ENCODE measurements around the gene SMARCAL1. TPM values are rescaled to one million over a fixed set of nuclear protein-coding genes. Genes with fewer than 3 reads are reported as not detected.

The SMARCAL1 gene
- total and polyA plus RNA-seq, 9 donors: 9.0 to 22.7 (median 20.3) TPM

- no peaks in the 10 kb centered on the region for H3K36me3 ChIP-seq (ENCODE audit: control insufficient read depth, insufficient read depth, low read length)
- H3K27ac ChIP-seq (ENCODE audit: low read length): no peak overlapping the region
- no peak for DNase-seq
- 83% methylated on average over 1 of the region's 6 CpGs for WGBS (ENCODE audit: insufficient coverage)
- peaks cover 2% of the 10 kb centered on the region for H3K9me3 ChIP-seq (replicated peaks; ENCODE audit: control insufficient read depth, low read depth, low read length)
- no peaks in the 10 kb centered on the region for H3K27me3 ChIP-seq (ENCODE audit: control insufficient read depth, insufficient read depth, low read length)
- H3K4me1 ChIP-seq (ENCODE audit: control insufficient read depth, insufficient read depth, low read length): no peaks in the 10 kb centered on the region
- H3K4me3 ChIP-seq (ENCODE audit: low read length): no peak overlapping the region
These were observed 20.2 kb upstream of the SMARCAL1 start for GRCh38 chr2:216392018-216392562.

- no peak for DNase-seq
- Histone ChIP-seq H3K36me3 (ENCODE audit: control insufficient read depth, insufficient read depth, low read length) (no peaks in the 10 kb centered on the region), H3K27ac (ENCODE audit: low read length) (no peak overlapping the region), H3K4me1 (ENCODE audit: control insufficient read depth, insufficient read depth, low read length) (no peaks in the 10 kb centered on the region), H3K27me3 (ENCODE audit: control insufficient read depth, insufficient read depth, low read length) (no peaks in the 10 kb centered on the region), H3K4me3 (ENCODE audit: low read length) (no peak overlapping the region), H3K9me3 (replicated peaks; ENCODE audit: control insufficient read depth, low read depth, low read length) (no peaks in the 10 kb centered on the region)
- 83% methylated on average over 11 of the region's 12 CpGs for WGBS (ENCODE audit: insufficient coverage)
These were observed 19.1 kb upstream of the SMARCAL1 start for GRCh38 chr2:216392945-216393840.

- no peaks in the 10 kb centered on the region for H3K27me3 ChIP-seq (ENCODE audit: control insufficient read depth, insufficient read depth, low read length)
- 87% methylated on average over 6 of the region's 6 CpGs for WGBS (ENCODE audit: insufficient coverage)
- H3K4me3 ChIP-seq (ENCODE audit: low read length): no peak overlapping the region
- H3K4me1 ChIP-seq (ENCODE audit: control insufficient read depth, insufficient read depth, low read length): no peaks in the 10 kb centered on the region
- H3K9me3 ChIP-seq (replicated peaks; ENCODE audit: control insufficient read depth, low read depth, low read length): no peaks in the 10 kb centered on the region
- no peak overlapping the region for H3K27ac ChIP-seq (ENCODE audit: low read length)
- DNase-seq: no peak
- H3K36me3 ChIP-seq (ENCODE audit: control insufficient read depth, insufficient read depth, low read length): no peaks in the 10 kb centered on the region
These were observed 17.4 kb upstream of the SMARCAL1 start for GRCh38 chr2:216394881-216395280.

- Histone ChIP-seq H3K9me3 (replicated peaks; ENCODE audit: control insufficient read depth, low read depth, low read length) (no peaks in the 10 kb centered on the region), H3K4me1 (ENCODE audit: control insufficient read depth, insufficient read depth, low read length) (no peaks in the 10 kb centered on the region), H3K4me3 (ENCODE audit: low read length) (no peak overlapping the region), H3K27me3 (ENCODE audit: control insufficient read depth, insufficient read depth, low read length) (no peaks in the 10 kb centered on the region), H3K36me3 (ENCODE audit: control insufficient read depth, insufficient read depth, low read length) (no peaks in the 10 kb centered on the region), H3K27ac (ENCODE audit: low read length) (no peak overlapping the region)
- no CpG with 5 or more reads among the region's 1 CpG for WGBS (ENCODE audit: insufficient coverage)
- no peak for DNase-seq
These were observed 12.7 kb upstream of the SMARCAL1 start for GRCh38 chr2:216399621-216400020.

- no peaks in the 10 kb centered on the region for H3K9me3 ChIP-seq (replicated peaks; ENCODE audit: control insufficient read depth, low read depth, low read length)
- no peak for DNase-seq
- H3K4me3 ChIP-seq (ENCODE audit: low read length): no peak overlapping the region
- WGBS (ENCODE audit: insufficient coverage): 58% methylated on average over 3 of the region's 6 CpGs
- no peak overlapping the region for H3K27ac ChIP-seq (ENCODE audit: low read length)
- H3K27me3 ChIP-seq (ENCODE audit: control insufficient read depth, insufficient read depth, low read length): peaks cover 10% of the 10 kb centered on the region
- H3K36me3 ChIP-seq (ENCODE audit: control insufficient read depth, insufficient read depth, low read length): no peaks in the 10 kb centered on the region
- H3K4me1 ChIP-seq (ENCODE audit: control insufficient read depth, insufficient read depth, low read length): no peaks in the 10 kb centered on the region
These were observed 9.5 kb upstream of the SMARCAL1 start for GRCh38 chr2:216402751-216403150.

- Histone ChIP-seq H3K9me3 (replicated peaks; ENCODE audit: control insufficient read depth, low read depth, low read length) (no peaks in the 10 kb centered on the region), H3K4me1 (ENCODE audit: control insufficient read depth, insufficient read depth, low read length) (no peaks in the 10 kb centered on the region), H3K36me3 (ENCODE audit: control insufficient read depth, insufficient read depth, low read length) (no peaks in the 10 kb centered on the region), H3K27me3 (ENCODE audit: control insufficient read depth, insufficient read depth, low read length) (peaks cover 16% of the 10 kb centered on the region), H3K27ac (ENCODE audit: low read length) (no peak overlapping the region), H3K4me3 (ENCODE audit: low read length) (no peak overlapping the region)
- WGBS (ENCODE audit: insufficient coverage): no CpG with 5 or more reads among the region's 5 CpGs
- no peak for DNase-seq
These were observed 8.2 kb upstream of the SMARCAL1 start for GRCh38 chr2:216404010-216404618.

- Histone ChIP-seq H3K9me3 (replicated peaks; ENCODE audit: control insufficient read depth, low read depth, low read length) (no peaks in the 10 kb centered on the region), H3K4me1 (ENCODE audit: control insufficient read depth, insufficient read depth, low read length) (no peaks in the 10 kb centered on the region), H3K4me3 (ENCODE audit: low read length) (no peak overlapping the region), H3K27me3 (ENCODE audit: control insufficient read depth, insufficient read depth, low read length) (peaks cover 16% of the 10 kb centered on the region), H3K27ac (ENCODE audit: low read length) (no peak overlapping the region), H3K36me3 (ENCODE audit: control insufficient read depth, insufficient read depth, low read length) (no peaks in the 10 kb centered on the region)
- 72% methylated on average over 7 of the region's 7 CpGs for WGBS (ENCODE audit: insufficient coverage)
- no peak for DNase-seq
These were observed 6.7 kb upstream of the SMARCAL1 start for GRCh38 chr2:216405588-216405987.

GRCh38 chr2:216406826-216407225, 5.5 kb upstream of the SMARCAL1 start:
- DNase-seq: no peak
- H3K36me3 ChIP-seq (ENCODE audit: control insufficient read depth, insufficient read depth, low read length): no peaks in the 10 kb centered on the region
- H3K4me3 ChIP-seq (ENCODE audit: low read length): no peak overlapping the region
- WGBS (ENCODE audit: insufficient coverage): no CpG with 5 or more reads among the region's 3 CpGs
- H3K4me1 ChIP-seq (ENCODE audit: control insufficient read depth, insufficient read depth, low read length): no peaks in the 10 kb centered on the region
- no peaks in the 10 kb centered on the region for H3K9me3 ChIP-seq (replicated peaks; ENCODE audit: control insufficient read depth, low read depth, low read length)
- H3K27ac ChIP-seq (ENCODE audit: low read length): no peak overlapping the region
- peaks cover 16% of the 10 kb centered on the region for H3K27me3 ChIP-seq (ENCODE audit: control insufficient read depth, insufficient read depth, low read length)

- no peaks in the 10 kb centered on the region for H3K36me3 ChIP-seq (ENCODE audit: control insufficient read depth, insufficient read depth, low read length)
- no peak for DNase-seq
- 22% methylated on average over 3 of the region's 11 CpGs for WGBS (ENCODE audit: insufficient coverage)
- no peaks in the 10 kb centered on the region for H3K9me3 ChIP-seq (replicated peaks; ENCODE audit: control insufficient read depth, low read depth, low read length)
- H3K27ac ChIP-seq (ENCODE audit: low read length): no peak overlapping the region
- H3K4me1 ChIP-seq (ENCODE audit: control insufficient read depth, insufficient read depth, low read length): peaks cover 4% of the 10 kb centered on the region
- no peak overlapping the region for H3K4me3 ChIP-seq (ENCODE audit: low read length)
- H3K27me3 ChIP-seq (ENCODE audit: control insufficient read depth, insufficient read depth, low read length): peaks cover 16% of the 10 kb centered on the region
These were observed 3.6 kb upstream of the SMARCAL1 start for GRCh38 chr2:216408426-216409290.

DNA sequence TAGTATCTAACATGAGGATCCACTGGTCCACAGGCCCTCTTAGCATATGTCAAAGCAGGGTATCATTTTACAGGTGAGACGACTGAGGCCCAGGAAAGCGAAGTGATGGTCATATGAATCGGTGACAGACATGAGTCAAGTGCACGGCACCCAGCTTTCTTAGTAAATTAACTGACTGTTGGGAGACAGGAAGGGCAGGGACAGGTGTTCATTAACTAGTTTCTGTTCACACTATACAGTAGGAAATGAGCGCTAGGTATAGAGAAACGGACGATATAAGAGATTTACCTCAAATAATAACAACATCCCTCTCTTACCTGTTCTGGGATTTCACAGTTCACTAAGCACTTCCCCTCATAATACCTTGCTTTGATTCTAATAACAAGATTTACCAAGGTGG, 1.7 kb upstream of the SMARCAL1 start:
- DNase-seq: no peak
- H3K9me3 ChIP-seq (replicated peaks; ENCODE audit: control insufficient read depth, low read depth, low read length): no peaks in the 10 kb centered on the region
- no peak overlapping the region for H3K4me3 ChIP-seq (ENCODE audit: low read length)
- H3K27ac ChIP-seq (ENCODE audit: low read length): no peak overlapping the region
- peaks cover 9% of the 10 kb centered on the region for H3K36me3 ChIP-seq (ENCODE audit: control insufficient read depth, insufficient read depth, low read length)
- H3K27me3 ChIP-seq (ENCODE audit: control insufficient read depth, insufficient read depth, low read length): peaks cover 16% of the 10 kb centered on the region
- 82% methylated on average over 3 of the region's 7 CpGs for WGBS (ENCODE audit: insufficient coverage)
- H3K4me1 ChIP-seq (ENCODE audit: control insufficient read depth, insufficient read depth, low read length): peaks cover 4% of the 10 kb centered on the region
